AG09309 (cell line): Measurements from ENCODE around the gene PCNX1.

Experiments used
- DNase-seq: peaks from one replicate; pipeline ENCODE4 v3.0.0-alpha.2; 2010; ENCODE audit warnings: low read depth
- H3K4me3 ChIP-seq: 2 replicates; pipeline ENCODE4 v1.5.1; 2011; ENCODE audit warnings: mild to moderate bottlenecking, low read depth, low read length, moderate library complexity; ENCODE audit not compliant: control insufficient read depth
- CTCF ChIP-seq: IDR thresholded peaks from 2 replicates; pipeline ENCODE4 v1.5.1; 2011; ENCODE audit warnings: mild to moderate bottlenecking, low read depth, low read length, inconsistent platforms; ENCODE audit not compliant: insufficient read depth, control insufficient read depth; ENCODE audit errors: missing control alignments

PCNX1 gene

GRCh38 chr14:70981000-70981952 lies 74.0 kb downstream of the PCNX1 start:
- no peak overlapping the region for H3K4me3 ChIP-seq

GRCh38 chr14:70982200-70982599 lies 74.9 kb downstream of the PCNX1 start:
- no peak for DNase-seq
- TF ChIP-seq CTCF: no peak
- H3K4me3 ChIP-seq: no peak overlapping the region

More at GRCh38 chr14:70981000-70981952, 74.0 kb downstream of the PCNX1 start:
- TF ChIP-seq CTCF: no peak
- no peak for DNase-seq

- H3K4me3 ChIP-seq: no peak overlapping the region
- no peak for DNase-seq
- TF ChIP-seq CTCF: no peak
Observed at GRCh38 chr14:70987041-70987440, 79.8 kb downstream of the PCNX1 start.

- DNase-seq: no peak
Observed at GRCh38 chr14:70988452-70988851, 81.2 kb downstream of the PCNX1 start.

GRCh38 chr14:70993931-70994330 lies 86.7 kb downstream of the PCNX1 start:
- H3K4me3 ChIP-seq: no peak overlapping the region
- no peak for DNase-seq
- no peak for TF ChIP-seq CTCF

More at GRCh38 chr14:70988452-70988851, 81.2 kb downstream of the PCNX1 start:
- no peak overlapping the region for H3K4me3 ChIP-seq
- TF ChIP-seq CTCF: no peak

- no peak overlapping the region for H3K4me3 ChIP-seq
- no peak for TF ChIP-seq CTCF
Observed at GRCh38 chr14:70995211-70995610, 88.0 kb downstream of the PCNX1 start.

More at GRCh38 chr14:70995211-70995610, 88.0 kb downstream of the PCNX1 start:
- DNase-seq: no peak
